Measurements from ENCODE around the gene UACA.
A peak's percentile ranks its signal among the peaks of the same experiment; 100 is the strongest.
"Not testable (repeated sequence)": the region's sequence is repeated elsewhere in the genome, so short reads cannot be mapped to it uniquely, and the experiment has no call there.

The UACA gene

DNA sequence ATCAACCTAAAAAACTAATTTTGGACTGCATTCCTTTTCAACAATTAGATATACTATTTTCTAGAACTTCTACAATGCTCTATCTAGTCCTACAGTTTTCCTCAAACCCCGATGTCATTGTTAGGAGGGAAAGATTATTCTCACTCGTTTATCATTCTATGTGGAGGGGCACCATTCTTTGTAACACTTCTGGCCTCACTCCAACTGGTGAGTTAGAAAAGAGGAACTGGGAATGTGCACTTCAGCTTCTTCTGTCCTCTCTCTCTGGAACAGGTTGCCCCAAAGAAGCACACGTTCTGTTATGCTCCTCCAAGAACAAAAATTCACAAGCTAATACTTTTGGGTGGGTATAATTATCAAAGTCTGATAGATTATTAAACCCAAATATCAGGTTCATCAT lies 137.9 kb downstream of the UACA start:
- no peak for DNase-seq (ENCODE audit: low spot score)

GRCh38 chr15:70625011-70625410 lies 138.3 kb downstream of the UACA start:
- DNase-seq (ENCODE audit: low spot score) = no peak

- DNase-seq (ENCODE audit: low spot score) = no peak
Measured at GRCh38 chr15:70618929-70619328, 144.4 kb downstream of the UACA start.

GRCh38 chr15:70617911-70618287 lies 145.5 kb downstream of the UACA start:
- DNase-seq (ENCODE audit: low spot score) = peak; percentile 32

DNA sequence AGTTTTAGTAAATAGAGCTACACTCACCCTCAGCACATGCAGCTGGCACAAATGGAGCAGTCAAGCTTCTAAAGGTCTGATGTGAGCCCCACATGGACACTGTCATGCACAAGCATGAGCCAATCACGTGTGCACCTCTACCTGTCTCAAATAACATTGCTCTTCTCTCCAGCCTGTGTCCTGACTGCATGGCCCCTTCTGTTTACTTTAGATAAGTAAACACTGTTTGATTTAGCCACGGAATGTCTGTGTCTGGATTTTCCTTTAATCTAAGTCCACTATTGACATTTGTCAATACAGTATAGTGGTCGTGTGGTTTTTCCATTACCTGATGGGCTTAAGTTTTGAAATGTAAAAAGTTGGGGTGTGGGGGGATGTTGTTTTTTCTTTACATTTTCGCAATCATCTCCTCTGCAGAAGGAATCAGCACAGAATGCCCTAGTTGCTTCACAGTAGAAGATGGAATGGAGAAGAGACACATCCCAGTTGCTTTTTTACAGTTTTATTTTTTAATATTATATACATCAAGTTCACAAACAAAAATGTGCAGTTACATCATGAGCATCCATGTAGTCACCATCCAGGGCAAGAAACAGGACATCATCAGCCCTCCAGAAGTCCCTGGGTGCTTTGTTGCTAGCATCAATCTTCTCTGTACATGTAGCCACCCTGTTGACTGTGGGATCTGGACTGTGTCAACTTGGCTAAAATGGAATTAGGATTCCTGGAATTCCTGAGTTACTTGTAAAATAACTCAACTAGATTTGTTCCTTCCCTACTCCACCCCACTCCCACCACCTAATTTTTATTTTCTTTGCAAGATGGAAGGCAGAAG lies 146.1 kb downstream of the UACA start:
- DNase-seq (ENCODE audit: low spot score) = peak; percentile 46

DNA sequence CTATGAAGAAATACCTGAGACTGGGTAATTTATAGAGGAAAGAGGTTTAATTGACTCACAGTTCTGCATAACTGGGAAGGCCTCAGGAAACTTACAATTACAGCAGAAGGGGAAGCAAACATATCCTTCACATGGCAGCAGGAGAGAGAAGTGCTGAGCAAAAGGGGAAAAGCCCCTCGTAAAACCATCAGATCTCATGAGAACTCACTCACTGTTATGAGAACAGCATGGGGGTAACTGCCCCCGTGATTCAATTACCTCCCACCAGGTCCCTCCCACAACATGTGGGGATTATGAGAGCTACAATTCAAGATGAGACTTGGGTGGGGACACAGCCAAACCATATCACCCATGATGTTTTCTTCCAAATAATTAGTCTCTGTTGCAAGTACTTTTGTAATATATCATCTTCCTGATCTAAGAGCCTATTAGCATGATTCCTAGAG lies 147.0 kb downstream of the UACA start:
- DNase-seq (ENCODE audit: low spot score) = not testable (repeated sequence)

GRCh38 chr15:70615435-70616310 lies 147.7 kb downstream of the UACA start:
- no peak for DNase-seq (ENCODE audit: low spot score)

- no peak for DNase-seq (ENCODE audit: low spot score)
Measured at GRCh38 chr15:70614221-70614620, 149.1 kb downstream of the UACA start.

DNA sequence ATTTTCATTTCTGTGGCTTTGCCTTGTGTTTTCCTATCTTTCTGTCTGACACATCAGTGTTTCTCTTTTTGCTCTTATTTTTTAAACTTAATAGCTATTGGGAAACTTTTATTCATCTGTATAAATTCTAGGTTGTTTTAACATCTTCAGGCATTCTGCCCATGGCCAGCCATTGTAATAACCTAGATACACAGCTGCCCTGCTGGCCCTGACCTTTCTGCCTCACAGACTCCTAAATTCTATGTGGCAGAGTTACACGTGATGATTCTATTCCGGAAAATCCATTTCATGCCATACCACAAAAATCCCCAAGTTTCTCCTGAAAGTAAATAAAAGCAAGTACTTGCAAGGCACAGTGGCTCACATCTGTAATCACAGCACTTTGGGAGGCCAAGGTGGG lies 150.1 kb downstream of the UACA start:
- no peak for DNase-seq (ENCODE audit: low spot score)

- DNase-seq (ENCODE audit: low spot score) = no peak
Measured at GRCh38 chr15:70611286-70611685, 152.1 kb downstream of the UACA start.

- DNase-seq (ENCODE audit: low spot score) = no peak
Measured at GRCh38 chr15:70610541-70610940, 152.8 kb downstream of the UACA start.

DNA sequence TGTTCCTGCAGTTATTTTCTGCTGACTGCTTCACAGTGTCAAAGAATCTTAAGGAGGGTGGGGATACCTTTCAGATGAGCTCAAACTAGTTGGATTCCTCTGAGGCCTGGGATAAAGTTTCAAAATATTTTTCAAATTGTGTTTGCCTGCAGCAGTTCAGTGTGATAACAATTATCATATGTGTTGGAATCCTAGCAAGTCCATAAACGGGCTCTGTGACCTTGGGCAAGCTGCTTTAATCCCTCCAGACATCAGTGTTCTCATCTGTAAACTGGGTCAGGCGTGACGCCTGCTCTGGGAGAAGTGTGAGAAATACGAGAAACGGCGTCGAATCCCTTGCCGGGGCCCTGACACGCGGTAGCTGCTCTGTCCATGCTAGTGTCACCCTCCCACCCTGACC lies 153.5 kb downstream of the UACA start:
- DNase-seq (ENCODE audit: low spot score) = no peak

DNA sequence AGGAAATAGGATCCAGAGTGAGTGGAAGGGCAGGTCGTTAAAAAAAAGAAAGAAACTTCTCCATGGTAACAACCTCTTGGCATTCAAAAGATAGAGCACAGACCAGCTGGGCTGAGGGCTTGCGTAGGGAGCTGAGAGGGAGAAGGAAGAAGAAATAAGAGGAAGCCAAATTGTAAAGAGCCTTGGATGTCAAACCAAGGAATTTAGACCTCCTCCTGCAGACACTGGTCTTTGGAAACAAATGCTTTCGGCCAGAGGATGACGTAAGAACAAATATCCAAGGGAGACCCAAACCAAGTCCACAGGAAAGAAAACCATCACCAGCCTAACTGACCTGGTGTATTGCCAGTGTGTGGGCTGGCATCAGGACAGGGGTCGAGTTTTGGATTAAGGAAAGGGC lies 155.2 kb downstream of the UACA start:
- DNase-seq (ENCODE audit: low spot score) = peak; percentile 36

GRCh38 chr15:70605606-70606410 lies 157.6 kb downstream of the UACA start:
- DNase-seq (ENCODE audit: low spot score) = peak; percentile 58

- peak; percentile 39 for DNase-seq (ENCODE audit: low spot score)
Measured at GRCh38 chr15:70604666-70605315, 158.6 kb downstream of the UACA start.

Measured in cerebellar cortex (tissue), 1 donor.